Thyroid gland (tissue), 4 donors: ENCODE results near the gene SPARC.

ENCODE experiments used
- CTCF ChIP-seq, 6 experiments: fragments of 200-600 bp in 3 of 6; fragments of 450-650 bp in 3 of 6; sonication (generic) in 3 of 6; IDR thresholded peaks; one replicate each; pipeline ENCODE4 v1.5.1; 2016 to 2019; ENCODE audit warnings: antibody characterized with exemption in 6 of 6, mild to moderate bottlenecking in 2 of 6, inconsistent platforms in 1 of 6, moderate library complexity in 1 of 6
- POLR2A ChIP-seq, 2 donors: fragments of 450-650 bp; IDR thresholded peaks; one replicate each; pipeline ENCODE4 v1.6.1; 2017; ENCODE audit warnings: antibody characterized with exemption in 2 of 2, mild to moderate bottlenecking in 2 of 2, moderate library complexity in 1 of 2

GRCh38 chr5:151695464-151695863 is 8.7 kb upstream of the SPARC start:
- TF ChIP-seq CTCF (IDR thresholded peaks at IDR 0.05) (no peak), POLR2A (IDR thresholded peaks at IDR 0.05) (no peak)
